GM18502 (cell line): Measurements from ENCODE around the gene ZDHHC18.
"Not testable (repeated sequence)": the region's sequence is repeated elsewhere in the genome, so short reads cannot be mapped to it uniquely, and the experiment has no call there.

Experiments used
- ATAC-seq: cut with Tn5 transposase; IDR thresholded peaks from one replicate; pipeline ENCODE4 v1.9.1; 2021; ENCODE audit warnings: mild to moderate bottlenecking; ENCODE audit not compliant: unreplicated experiment, poor library complexity

Gene ZDHHC18

DNA sequence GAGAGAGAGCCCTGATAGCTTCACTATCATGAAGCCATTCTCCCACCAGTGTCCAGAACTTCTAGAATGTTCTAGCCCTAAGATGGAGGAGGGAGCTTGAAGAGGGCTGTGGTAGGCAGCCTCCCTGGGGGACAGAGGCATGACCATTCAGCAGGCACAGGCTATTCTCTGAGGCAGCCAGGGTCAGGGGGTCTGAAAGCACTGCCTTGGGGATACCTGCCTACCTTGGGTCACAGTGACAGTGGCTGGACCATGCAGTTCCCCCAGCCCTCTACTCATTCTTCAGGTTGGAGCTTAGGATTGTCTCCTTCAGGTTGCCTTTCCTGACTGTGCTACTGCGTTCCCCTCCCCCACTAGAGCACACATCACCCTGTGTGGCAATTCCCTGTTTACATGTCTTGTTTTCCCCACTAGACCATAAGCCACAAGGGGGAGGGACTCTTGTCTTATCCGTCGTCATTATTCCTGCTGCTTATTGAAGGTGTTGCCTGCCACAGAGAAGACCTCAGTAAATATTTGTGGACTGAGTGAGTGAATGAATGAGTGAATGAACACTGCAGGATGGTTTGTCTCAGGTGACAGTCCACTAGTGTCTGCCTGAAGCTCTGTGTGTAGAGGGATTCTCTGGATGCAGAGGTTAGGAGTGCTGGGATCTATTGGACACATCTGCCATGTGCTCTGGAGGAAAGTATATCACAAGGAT, 5.2 kb downstream of the ZDHHC18 start:
- ATAC-seq = no peak

DNA sequence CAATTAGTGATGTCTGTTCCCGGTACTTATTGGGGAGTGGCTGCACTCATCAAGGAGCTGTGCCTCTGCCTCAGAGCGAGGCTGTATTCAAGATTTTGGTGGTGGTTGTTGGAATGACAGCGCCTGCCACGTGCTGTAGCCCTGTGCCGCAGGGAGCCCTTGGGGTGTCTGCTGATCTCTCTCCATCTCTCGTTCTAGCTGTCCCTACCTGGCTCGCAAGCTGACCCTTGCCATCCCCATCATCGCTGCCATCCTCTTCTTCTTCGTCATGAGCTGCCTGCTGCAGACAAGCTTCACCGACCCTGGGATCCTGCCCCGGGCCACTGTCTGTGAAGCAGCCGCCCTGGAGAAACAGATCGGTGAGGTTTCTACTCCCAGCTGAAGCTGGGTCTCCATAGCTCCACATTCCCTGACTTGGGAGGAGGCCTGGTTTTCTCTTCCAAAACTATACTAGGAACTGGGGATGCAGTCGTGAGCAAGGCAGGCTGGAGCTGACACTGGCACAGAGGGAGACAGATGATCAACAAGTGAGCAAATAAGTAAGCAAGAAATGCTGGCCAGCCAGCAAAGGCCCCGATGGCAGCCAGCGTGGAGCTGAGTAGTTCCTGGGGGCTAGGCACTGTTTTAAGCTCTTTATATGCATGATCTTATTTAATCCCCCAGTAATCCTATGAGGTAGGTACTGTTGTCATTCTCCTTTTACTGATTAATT, 5.9 kb downstream of the ZDHHC18 start:
- ATAC-seq = no peak

DNA sequence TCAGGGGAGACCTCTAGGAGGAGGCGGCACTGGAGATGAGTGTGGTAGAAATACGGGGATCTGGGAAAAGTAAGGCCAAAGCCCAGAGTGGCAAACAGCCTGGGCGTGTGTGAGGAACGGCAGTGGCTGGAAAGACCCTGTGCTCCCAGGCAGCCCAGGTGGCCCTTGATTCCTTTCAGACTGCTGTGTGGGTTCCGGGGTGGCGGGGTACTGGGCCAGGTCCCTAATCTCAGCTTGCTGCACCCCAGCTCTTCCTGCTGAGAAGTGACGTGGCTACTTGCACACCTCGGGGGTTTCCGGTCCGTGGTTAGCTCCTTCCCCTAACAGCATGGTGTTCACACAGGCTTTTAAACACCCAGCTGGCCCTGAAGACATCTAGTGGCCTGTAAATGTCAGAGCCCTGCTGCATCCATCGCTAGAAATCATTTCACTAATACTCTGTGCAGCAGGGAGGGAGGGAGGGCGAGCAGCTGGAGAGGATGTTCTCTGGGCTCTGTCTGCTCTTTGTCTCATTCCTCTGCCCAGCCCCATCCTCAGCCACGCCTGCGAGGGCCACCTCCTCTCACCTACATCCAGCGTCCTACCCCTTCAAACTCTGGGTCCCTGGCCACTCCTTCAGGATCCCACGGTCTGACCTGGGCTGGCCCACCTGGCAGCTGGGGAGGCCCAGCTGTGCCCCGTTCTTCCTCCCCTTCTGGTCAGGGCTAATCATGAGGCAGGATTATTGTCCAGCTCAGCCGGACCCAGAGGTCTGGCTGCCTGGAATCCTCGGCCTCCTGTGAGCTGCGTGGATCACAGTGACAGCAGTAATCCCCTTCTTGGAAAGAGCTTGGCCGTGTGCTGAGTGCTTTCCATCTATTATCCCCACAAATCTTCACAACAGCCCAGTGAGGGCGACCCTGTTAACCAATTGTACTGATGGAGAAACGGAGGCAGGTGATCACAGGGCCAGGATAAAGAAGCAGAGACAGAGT, 7.2 kb downstream of the ZDHHC18 start:
- ATAC-seq = peak; percentile 84

DNA sequence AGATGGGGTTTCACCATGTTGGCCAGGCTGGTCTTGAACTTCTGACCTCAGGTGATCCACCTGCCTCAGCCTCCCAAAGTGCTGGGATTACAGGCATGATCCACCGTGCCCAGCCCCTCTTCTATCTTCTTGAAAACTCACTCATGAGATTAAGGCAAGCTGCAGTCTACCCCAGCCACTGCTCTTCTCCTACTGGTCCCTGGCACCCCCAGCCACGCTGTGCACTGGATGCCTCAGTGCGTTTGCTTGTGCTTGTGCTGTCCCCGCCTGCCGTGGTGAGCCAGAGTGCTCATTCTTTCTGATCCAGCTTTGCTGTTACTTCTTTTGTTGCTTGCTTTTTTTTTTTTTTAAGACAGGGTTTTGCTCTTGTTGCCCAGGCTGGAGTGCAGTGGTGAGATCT, 11.2 kb downstream of the ZDHHC18 start:
- not testable (repeated sequence) for ATAC-seq

DNA sequence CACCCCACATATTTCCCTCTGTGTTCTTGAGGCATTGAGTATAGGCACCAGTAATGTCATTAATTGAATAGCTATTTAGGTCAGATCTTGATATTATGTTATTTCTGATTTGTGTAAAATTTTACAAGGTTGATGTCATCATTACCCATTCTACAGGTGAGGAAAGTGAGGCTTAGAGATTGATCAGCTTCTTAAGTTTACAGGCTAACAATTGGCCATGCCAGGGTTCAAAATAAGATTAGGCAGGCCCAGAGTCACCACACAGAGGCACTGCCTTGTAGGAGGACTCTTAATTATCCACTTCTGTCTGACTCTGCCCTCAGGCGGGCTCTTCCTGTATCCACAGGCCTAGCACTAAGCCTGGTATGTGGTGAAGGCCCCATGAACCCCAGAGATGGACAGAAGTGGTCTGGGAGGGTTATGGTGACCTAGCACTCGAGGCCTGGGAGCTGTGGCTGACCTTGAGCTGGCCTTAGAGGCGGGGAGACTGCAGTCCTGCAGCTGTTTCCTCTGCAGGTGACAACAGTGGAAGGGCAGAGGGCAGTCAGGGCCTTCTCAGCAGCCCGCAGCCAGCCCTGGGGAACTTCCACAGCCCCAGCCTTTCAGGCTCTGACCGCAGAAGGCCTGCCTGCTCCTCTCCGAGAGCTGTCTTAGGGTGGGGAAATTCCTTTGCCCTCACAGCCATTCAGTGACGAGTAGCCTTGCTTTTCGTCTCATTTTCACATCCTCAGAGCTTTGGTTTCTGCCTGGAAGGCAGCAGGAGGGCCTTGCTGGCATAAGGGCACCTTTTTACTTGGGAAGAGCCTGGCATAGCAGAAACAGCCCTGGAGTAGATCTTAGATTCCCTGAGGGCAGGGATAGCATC, 12.2 kb downstream of the ZDHHC18 start:
- peak; percentile 89 for ATAC-seq

DNA sequence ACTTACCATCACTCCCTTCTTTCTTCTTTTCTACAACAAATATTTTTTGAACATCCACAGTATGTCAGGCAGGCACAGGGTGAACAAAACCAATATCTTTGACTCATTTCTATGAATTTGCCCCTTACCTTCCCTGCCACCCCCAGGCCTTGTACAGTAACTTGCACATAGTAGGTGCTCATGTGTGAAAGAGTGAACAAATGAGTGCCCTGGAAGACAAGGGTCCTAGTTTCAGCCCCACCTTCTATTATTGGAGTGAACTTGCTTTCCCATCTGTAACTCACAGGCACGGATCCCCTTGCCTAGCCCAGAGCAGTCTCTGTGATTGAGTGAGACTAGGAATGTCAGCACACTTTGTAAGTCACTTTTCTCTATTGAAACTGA, 12.8 kb downstream of the ZDHHC18 start:
- no peak for ATAC-seq

DNA sequence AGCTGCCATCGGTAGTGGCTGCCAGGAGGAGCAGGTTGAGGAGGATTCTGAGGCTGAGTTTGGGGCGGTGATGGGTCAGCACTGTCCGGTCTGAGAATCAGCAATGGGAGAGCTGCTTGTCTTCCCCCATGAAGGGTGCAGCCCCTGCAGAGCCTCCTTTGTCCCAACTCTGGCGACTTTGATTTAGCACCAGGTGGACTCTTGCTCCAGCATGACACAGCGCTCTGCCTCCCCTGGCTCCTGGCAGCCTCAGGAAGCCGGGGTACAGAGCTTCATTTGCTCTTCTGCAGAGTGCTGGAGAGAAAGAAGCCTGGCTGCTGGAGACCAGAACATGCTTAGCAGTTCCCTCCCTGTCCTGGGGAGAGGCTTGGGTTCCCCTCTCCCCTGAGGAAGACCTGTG, 13.3 kb downstream of the ZDHHC18 start:
- ATAC-seq = no peak

DNA sequence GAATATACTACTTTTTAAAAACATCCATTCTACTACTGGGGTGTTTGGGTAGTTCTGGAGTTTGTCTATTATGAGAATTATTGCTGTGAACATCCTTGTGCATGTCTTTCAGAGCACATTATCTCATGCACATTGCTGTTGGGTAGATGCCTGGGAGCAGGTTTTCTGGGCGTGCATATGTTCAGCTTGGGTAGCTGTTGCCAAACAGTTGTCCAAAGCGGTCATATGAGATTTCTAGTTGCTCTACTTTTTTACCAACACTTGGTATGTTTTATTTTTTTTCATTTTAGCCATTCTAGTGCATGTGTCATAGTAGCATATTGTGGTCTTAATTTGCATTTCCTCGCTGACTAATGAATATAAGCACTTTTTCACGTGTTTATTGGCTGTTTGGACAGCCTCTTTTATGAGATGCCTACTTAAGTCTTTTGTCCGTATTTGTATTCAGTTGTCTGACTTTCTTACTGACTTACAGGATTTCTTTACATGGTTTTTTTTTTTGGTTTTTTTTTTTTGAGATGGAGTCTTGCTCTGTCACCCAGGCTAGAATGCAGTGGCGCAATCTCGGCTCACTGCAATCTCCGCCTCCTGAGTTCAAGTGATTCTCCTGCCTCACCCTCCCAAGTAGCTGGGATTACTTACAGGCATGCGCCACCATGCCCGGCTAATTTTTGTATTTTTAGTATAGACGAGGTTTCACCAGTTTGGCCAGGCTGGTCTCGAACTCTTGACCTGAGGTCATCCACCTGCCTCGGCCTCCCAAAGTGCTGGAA, 18.1 kb downstream of the ZDHHC18 start:
- no peak for ATAC-seq

DNA sequence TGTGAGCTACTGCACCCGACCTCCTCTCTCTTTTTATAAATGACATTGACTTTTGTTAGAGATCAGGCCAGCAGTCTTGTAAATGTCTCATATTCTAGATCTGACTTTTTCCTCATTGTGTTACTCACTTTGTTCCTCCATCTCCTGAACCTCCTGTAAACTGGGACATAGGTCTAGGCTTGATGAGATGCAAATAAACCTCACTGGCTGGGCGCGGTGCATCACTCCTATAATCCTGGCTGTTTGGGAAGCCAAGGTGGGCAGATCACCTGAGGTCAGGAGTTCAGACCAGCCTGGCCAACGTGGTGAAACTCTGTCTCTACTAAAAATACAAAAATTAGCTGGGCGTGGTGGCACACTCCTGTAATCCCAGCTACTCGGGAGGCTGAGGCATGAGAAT, 21.3 kb downstream of the ZDHHC18 start:
- not testable (repeated sequence) for ATAC-seq

DNA sequence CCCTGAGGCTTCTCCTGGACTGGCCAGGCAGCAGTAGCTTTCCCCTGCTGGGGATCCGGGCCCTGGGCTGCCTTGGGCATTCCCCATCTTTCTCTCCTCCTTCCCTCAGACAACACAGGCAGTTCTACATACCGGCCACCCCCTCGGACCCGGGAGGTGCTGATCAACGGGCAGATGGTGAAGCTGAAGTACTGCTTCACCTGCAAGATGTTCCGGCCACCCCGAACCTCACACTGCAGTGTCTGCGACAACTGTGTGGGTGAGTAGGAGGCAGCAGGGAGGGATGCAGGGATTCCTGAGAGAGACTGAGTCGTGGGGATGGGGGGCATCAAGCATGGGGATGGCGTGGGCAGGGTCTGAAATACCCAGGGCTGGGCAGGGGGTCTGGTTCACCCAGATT, 22.0 kb downstream of the ZDHHC18 start:
- ATAC-seq = no peak

DNA sequence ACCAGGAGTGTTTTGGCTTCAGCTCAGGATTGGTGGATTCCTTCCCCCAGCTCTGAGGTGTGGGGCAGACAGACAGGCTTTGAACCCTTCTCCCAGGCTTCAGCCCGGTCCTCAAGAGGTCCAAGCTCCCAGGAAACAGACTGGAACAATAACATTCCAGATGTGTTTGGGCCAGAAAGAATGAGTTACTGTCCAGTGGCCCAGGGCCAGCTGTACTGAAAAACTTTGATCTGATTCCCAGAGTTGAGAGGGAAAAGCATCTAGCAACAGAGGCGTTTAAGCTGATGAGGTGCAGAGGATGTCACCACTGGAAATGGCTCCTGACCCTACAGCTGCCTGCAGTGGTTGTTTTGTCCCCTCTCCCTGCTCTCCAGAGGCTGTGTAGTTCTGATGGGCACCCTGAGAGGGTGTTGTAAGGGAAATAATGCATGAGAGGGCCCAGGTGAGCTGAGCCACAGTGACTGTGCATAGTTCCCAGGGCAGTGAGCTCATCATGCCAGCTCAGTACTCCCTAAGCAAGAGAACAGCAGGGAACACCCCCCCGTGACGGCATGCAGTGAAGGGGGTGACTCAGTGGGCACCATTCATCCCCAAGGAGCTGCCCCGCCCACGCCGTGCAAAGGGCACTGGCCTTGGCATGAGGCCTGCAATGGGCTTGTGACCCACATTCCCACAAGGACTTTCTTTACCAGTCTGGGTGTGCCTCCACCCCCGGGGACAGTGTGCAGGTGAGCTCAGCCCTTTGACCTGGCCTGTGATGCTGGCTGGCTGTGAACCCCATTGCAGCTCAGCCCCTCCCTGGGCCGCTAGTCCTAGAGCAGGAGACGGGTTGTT, 22.7 kb downstream of the ZDHHC18 start:
- ATAC-seq = no peak

DNA sequence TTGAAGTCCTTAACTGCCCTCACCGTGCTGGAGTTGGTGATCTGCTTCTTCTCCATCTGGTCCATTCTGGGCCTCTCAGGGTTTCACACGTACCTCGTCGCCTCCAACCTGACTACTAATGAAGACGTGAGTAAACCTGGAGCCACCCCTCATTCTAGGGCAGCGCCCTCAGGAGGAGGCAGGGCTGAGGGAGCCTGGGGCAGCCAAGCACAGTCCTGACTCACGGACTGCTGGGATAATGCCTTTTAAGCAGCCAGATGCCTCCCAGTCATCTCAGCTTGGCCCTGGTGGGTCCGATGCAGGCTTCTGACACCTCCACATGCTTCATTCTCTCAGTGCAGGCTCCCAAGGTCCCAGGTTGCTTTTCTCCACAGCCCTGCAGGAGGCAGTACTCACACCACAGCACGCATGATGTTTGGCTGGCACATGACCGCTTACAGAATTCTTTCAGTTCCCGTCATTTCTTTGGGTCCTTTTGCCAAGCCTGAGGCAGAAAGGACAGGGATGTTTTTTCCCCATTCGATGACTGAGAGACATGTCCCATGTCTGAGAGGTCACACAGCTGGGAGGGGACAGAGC, 24.7 kb downstream of the ZDHHC18 start:
- no peak for ATAC-seq

DNA sequence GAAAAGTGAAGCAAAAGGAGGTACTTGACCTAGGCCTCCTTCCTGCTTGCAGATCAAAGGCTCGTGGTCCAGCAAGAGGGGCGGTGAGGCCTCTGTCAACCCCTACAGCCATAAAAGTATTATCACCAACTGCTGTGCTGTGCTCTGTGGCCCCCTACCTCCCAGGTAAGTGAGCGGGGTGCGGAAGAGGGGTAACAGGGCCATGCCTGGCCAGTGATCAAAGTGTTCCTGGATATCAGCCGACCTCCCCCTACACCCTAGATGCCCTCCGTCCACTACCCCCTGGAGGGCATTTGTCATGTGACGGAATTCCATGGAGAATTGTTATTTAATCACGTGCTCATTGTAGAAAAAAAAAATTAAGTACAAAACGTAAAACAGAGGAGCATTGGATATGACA, 26.2 kb downstream of the ZDHHC18 start:
- ATAC-seq = no peak

DNA sequence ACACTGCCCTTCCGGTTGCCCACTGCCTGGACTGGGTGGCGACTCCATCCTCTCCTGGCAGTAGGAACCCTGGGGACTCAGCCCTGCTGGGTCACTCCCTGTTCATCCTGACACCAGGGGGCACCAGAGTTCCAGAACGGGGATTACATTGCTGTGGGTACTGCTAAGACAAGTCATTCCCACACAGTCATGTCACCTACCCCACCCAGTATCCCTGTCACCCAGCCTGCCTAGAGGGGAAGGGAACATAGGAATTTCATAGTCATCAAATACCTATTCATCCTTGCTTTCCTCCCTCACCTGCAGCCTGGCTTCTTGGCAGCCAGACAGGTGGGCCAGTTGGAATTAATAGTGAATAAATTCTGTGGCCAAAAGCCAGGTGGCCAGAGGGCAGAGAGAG, 26.7 kb downstream of the ZDHHC18 start:
- no peak for ATAC-seq

DNA sequence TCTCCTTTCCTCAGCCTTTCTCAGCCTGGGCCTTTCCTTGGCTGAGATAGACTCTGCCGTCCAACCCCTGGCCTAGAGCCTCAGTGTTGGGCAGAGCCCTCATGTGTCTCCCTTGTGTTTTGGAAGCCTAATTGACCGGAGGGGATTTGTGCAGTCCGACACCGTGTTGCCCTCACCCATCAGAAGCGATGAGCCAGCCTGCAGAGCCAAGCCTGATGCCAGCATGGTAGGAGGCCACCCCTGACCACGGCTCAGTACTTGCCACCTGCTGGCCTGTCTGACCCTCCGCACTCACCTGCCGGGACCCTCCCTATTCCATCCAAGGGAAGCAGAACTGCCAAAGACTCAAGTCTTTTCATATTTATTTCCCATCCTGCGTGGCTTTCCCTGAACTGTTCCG, 27.1 kb downstream of the ZDHHC18 start:
- no peak for ATAC-seq

DNA sequence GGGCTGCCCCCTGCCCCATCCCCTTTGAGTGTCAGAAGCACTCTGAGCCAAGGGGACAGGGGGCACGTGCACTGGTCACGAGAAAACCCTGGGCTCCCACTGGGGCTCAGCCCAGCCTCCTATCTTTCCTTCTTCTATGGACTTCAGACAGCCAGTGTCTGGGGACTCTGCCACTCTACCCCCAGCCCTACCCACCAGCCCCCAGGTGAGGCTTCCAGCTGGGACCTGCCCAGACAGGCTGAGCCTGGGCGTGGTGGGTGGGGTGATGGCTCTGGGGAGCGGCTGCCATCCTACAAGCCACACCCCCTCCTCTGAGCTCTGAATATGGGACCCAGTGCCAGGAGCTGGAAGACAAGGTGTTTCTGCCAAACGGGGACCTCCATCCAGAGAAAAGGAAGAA, 28.4 kb downstream of the ZDHHC18 start:
- ATAC-seq = no peak

DNA sequence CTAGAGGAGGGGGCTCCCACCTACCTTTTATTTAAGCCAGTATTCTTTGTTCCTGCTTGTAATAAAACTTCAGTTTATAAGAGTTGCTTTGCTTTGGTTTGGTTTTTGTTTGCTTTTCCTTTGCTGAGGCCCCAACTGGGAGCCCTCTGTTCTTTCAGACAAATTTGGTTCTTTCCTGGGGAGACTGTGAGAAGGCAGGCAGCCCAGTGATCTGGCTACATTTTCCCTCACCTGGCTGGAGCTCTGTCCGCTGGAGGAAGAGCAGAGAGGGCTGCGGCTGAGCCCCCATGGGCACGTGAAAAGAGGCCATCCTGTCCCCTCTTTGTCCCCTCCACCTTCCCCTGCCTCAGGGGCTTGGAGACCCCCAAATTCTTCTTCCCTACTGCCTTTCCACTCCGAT, 29.1 kb downstream of the ZDHHC18 start:
- no peak for ATAC-seq

DNA sequence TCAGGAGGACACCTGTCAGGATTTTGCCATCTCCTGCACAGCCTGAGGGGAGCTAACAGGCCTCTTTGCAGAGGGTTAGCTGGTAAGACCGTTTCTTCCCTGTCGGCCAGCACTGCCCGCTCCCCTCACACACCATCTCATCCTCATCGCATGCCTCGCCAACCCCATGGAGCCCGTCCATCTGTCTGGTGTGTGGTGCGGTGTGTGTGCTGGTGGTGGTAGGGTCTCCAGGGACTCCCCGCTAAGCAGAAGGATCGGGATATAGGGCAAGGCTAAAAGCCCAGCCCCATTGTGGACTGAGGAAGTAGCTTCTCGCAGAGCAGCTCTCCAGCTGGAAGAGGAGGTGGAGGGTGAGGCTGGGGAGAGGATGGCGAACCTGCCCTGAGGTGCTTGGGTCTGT, 29.7 kb downstream of the ZDHHC18 start:
- no peak for ATAC-seq
